Measurements from ENCODE around the gene TRMU.

GRCh38 chr22:46326066-46326680 lies 9.3 kb upstream of the TRMU start:
- TF ChIP-seq CTCF (conservative IDR thresholded peaks at IDR 0.05; ENCODE audit: low read depth, low read length) (no peak), RFX5 (IDR thresholded peaks at IDR 0.05; ENCODE audit: low read depth, low read length) (no peak), POLR2A (IDR thresholded peaks at IDR 0.05; ENCODE audit: low read depth, low read length) (no peak), CHD1 (IDR thresholded peaks at IDR 0.05; ENCODE audit: low read depth, low read length) (no peak), MAFK (IDR thresholded peaks at IDR 0.05; ENCODE audit: low read depth, low read length) (no peak), CEBPB (IDR thresholded peaks at IDR 0.05; ENCODE audit: low read depth, low read length) (no peak), RAD21 (IDR thresholded peaks at IDR 0.05; ENCODE audit: low read length) (no peak), MXI1 (IDR thresholded peaks at IDR 0.05; ENCODE audit: borderline replicate concordance, low read depth, low read length) (no peak), SMC3 (IDR thresholded peaks at IDR 0.05; ENCODE audit: low read depth, low read length) (no peak)
